Naive thymus-derived CD8-positive, alpha-beta T cell (primary cell): Measurements from ENCODE around the gene IFITM2. TPM values are rescaled to one million over a fixed set of nuclear protein-coding genes. Genes with fewer than 3 reads are reported as not detected.
"Not testable (repeated sequence)": the region's sequence is repeated elsewhere in the genome, so short reads cannot be mapped to it uniquely, and the experiment has no call there.

Source experiments
- ATAC-seq, 2 donors: fragments of 150-1000 bp; cut with Tn5 transposase in 1 of 2; sonication (Bioruptor Pico), chemical (Tn5 transposase) in 1 of 2; 1 replicate in 1 of 2; 2 replicates in 1 of 2; pipeline ENCODE4 v1.10.0; 2021; ENCODE audit warnings: mild to moderate bottlenecking in 2 of 2, moderate library complexity in 2 of 2
- POLR2A ChIA-PET: fragments of 350-600 bp; sonication (Branson Sonifier 250); formaldehyde crosslinking; loops from one replicate; lab custom pipeline; 2021; ENCODE audit warnings: antibody characterized with exemption; lab: Charles Lee
- DNase-seq, 10 donors: peaks; one replicate each; pipeline versions ENCODE4 v3.0.0 to v3.0.0-alpha.2; 2020 to 2022
- H3K27ac Mint-ChIP-seq, 10 donors: one replicate each; pipeline ENCODE4 v1.8.0; 2020 to 2022; ENCODE audit warnings: mild to moderate bottlenecking in 10 of 10, mixed read lengths in 10 of 10, moderate library complexity in 4 of 10, inconsistent platforms in 1 of 10
- H3K27me3 Mint-ChIP-seq, 5 donors: one replicate each; pipeline ENCODE4 v1.8.0; 2021 to 2022; ENCODE audit warnings: mixed read lengths in 5 of 5
- H3K36me3 Mint-ChIP-seq, 3 donors: one replicate each; pipeline ENCODE4 v1.8.0; 2020 to 2022; ENCODE audit warnings: mixed read lengths in 3 of 3, mild to moderate bottlenecking in 2 of 3, inconsistent platforms in 1 of 3
- H3K4me1 Mint-ChIP-seq, 4 donors: one replicate each; pipeline ENCODE4 v1.8.0; 2021 to 2022; ENCODE audit warnings: mixed read lengths in 4 of 4
- H3K4me3 Mint-ChIP-seq, 10 donors: one replicate each; pipeline ENCODE4 v1.8.0; 2020 to 2022; ENCODE audit warnings: mild to moderate bottlenecking in 10 of 10, mixed read lengths in 10 of 10, moderate library complexity in 6 of 10, inconsistent platforms in 1 of 10
- H3K9me3 Mint-ChIP-seq, 9 donors: one replicate each; pipeline ENCODE4 v1.8.0; 2020 to 2022; ENCODE audit warnings: mixed read lengths in 9 of 9, mild to moderate bottlenecking in 3 of 9, inconsistent platforms in 1 of 9, moderate library complexity in 1 of 9
- polyA plus RNA-seq, 3 donors: library from polyadenylated mRNA; unstranded; fragments of 300-500 nt; fragmentation: Illumina TruSeq; gene quantifications; one replicate each; pipeline ENCODE4 v1.2.3, GENCODE V29; 2021
- total RNA-seq, 8 experiments: library from RNA in 2 of 8; stranded (reverse) in 2 of 8; gene quantifications; one replicate each; pipeline ENCODE4 v1.2.3 and lab custom pipeline; 2021 to 2026

IFITM2 gene
- total and polyA plus RNA-seq, 5 experiments from 2014 or later = 115 to 2,732 (median 2,345) TPM

GRCh38 chr11:313304-313786 is 5.7 kb downstream of the IFITM2 start:
- Mint-ChIP-seq H3K9me3 (no peaks in the 10 kb centered on the region), H3K27me3 (no peaks in the 10 kb centered on the region), H3K4me3 (peak overlapping the region; percentile 88 to 100 (median 97)), H3K36me3 (peaks cover 19 to 31% (median 27%) of the 10 kb centered on the region in 3 donors), H3K27ac (peak overlapping the region; percentile 94 to 99 (median 99)), H3K4me1 (peaks cover 33 to 55% (median 44%) of the 10 kb centered on the region in 4 donors)
- ATAC-seq = no peak
- DNase-seq = peak in 1 of 10 donors; percentile 1
- POLR2A ChIA-PET = interaction anchor here (0.9 to 5.1 kb wide), 11 partner anchors 11 to 143 kb away, joined by 3 to 36 read pairs (median 11); partner anchors contain the start of genes BET1L, PGGHG and RIC8A

GRCh38 chr11:313787-314553 is 6.4 kb downstream of the IFITM2 start, which contains the start of gene IFITM1:
IFITM1 (plus strand) TSS chr11:314040; CDS start chr11:314171, 131 bp downstream.
- POLR2A ChIA-PET = interaction anchor here (1.2 to 5.1 kb wide), 10 partner anchors 8 to 93 kb away, joined by 3 to 70 read pairs (median 46); partner anchors contain the start of genes IFITM2, NLRP6 and PGGHG
- Mint-ChIP-seq H3K9me3 (no peaks in the 10 kb centered on the region), H3K27me3 (no peaks in the 10 kb centered on the region), H3K27ac (peak within 1 kb of the TSS; percentile 94 to 99 (median 99)), H3K4me1 (peaks cover 30 to 50% (median 40%) of the 10 kb centered on the region in 4 donors), H3K36me3 (peaks cover 19 to 27% (median 27%) of the 10 kb centered on the region in 3 donors), H3K4me3 (peak within 1 kb of the TSS; percentile 88 to 100 (median 97))
- peak; percentile 56 to 78 for ATAC-seq
- peak in 9 of 10 donors; percentile 55 to 90 (median 82) for DNase-seq

GRCh38 chr11:314554-314875 is 6.9 kb downstream of the IFITM2 start:
- POLR2A ChIA-PET = interaction anchor here (1.2 to 5.1 kb wide), 10 partner anchors 9 to 100 kb away, joined by 3 to 70 read pairs (median 46); partner anchors contain the start of genes IFITM2, NLRP6, PGGHG and SIGIRR
- not testable (repeated sequence) for H3K27me3 Mint-ChIP-seq, H3K9me3 Mint-ChIP-seq, DNase-seq
- Mint-ChIP-seq H3K4me1 (peaks cover 26 to 47% (median 36%) of the 10 kb centered on the region in 4 donors), H3K27ac (peak overlapping the region; percentile 94 to 99 (median 99)), H3K4me3 (peak overlapping the region; percentile 88 to 100 (median 97)), H3K36me3 (peaks cover 19 to 27% (median 22%) of the 10 kb centered on the region in 3 donors)
- ATAC-seq = peak; percentile 1 to 2

- Mint-ChIP-seq H3K9me3 (no peaks in the 10 kb centered on the region), H3K36me3 (peaks cover 19 to 26% (median 19%) of the 10 kb centered on the region in 3 donors), H3K4me1 (peaks cover 26 to 48% (median 36%) of the 10 kb centered on the region in 4 donors), H3K27ac (peak overlapping the region; percentile 94 to 99 (median 99)), H3K4me3 (peak overlapping the region; percentile 88 to 100 (median 97)), H3K27me3 (no peaks in the 10 kb centered on the region)
- DNase-seq (peak in 4 of 10 donors; percentile 34 to 76 (median 50)), ATAC-seq (peak; percentile 4 to 10)
- POLR2A ChIA-PET = interaction anchor here (0.5 to 5.1 kb wide), 21 partner anchors 9 to 134 kb away, joined by 3 to 70 read pairs (median 4); partner anchors contain the start of genes BET1L, IFITM2, NLRP6 and PGGHG
These were observed 7.5 kb downstream of the IFITM2 start for GRCh38 chr11:315051-315481.

GRCh38 chr11:315516-315994 is 7.9 kb downstream of the IFITM2 start:
- H3K4me1 Mint-ChIP-seq = peaks cover 30 to 53% (median 40%) of the 10 kb centered on the region in 4 donors
- H3K27me3 Mint-ChIP-seq = no peaks in the 10 kb centered on the region
- peak overlapping the region; percentile 88 to 100 (median 97) for H3K4me3 Mint-ChIP-seq
- ATAC-seq (no peak), DNase-seq (no peak)
- H3K27ac Mint-ChIP-seq = peak overlapping the region; percentile 94 to 99 (median 99)
- H3K36me3 Mint-ChIP-seq = peaks cover 19 to 26% (median 19%) of the 10 kb centered on the region in 3 donors
- POLR2A ChIA-PET = interaction anchor here (0.5 to 5.1 kb wide), 21 partner anchors 10 to 134 kb away, joined by 3 to 70 read pairs (median 4); partner anchors contain the start of genes BET1L, IFITM2, NLRP6 and PGGHG
- no peaks in the 10 kb centered on the region for H3K9me3 Mint-ChIP-seq

- H3K27me3 Mint-ChIP-seq = no peaks in the 10 kb centered on the region
- H3K4me1 Mint-ChIP-seq = peaks cover 33 to 57% (median 44%) of the 10 kb centered on the region in 4 donors
- ATAC-seq = no peak
- no peaks in the 10 kb centered on the region for H3K9me3 Mint-ChIP-seq
- POLR2A ChIA-PET = interaction anchor here (0.5 to 5.1 kb wide), 28 partner anchors 10 to 247 kb away, joined by 3 to 70 read pairs (median 4); partner anchors contain the start of genes BET1L, IFITM2, NLRP6 and PGGHG
- DNase-seq = peak in 2 of 10 donors; percentile 14 to 44
- peaks cover 19 to 26% (median 19%) of the 10 kb centered on the region in 3 donors for H3K36me3 Mint-ChIP-seq
- H3K27ac Mint-ChIP-seq = peak overlapping the region; percentile 92 to 98 (median 96)
- peak overlapping the region; percentile 87 to 97 (median 93) for H3K4me3 Mint-ChIP-seq
These were observed 8.6 kb downstream of the IFITM2 start for GRCh38 chr11:316031-316701.

DNA sequence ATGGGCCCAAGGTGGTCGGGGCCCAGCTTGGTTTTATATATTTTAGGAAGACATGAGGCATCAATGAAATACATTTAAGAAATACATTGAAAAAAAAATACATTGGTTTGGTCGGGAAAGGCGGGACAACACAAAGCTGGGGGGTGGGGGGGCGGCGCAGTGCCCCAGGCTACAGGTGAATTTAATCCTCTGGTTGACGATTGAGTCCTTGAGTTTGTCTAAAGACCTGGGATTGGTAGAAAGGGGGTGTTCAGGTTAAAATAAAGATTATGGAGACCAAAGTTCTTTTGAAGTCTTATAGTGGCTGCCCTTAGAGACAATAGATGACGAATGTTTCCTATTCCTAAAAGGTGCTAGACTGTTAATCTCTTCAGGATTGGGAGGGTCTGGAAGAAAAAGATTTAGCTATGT is 9.3 kb downstream of the IFITM2 start:
- POLR2A ChIA-PET = interaction anchor here (0.5 to 5.1 kb wide), 22 partner anchors 8 to 247 kb away, joined by 3 to 70 read pairs (median 6); partner anchors contain the start of genes BET1L, IFITM2, NLRP6 and PGGHG
- no peaks in the 10 kb centered on the region for H3K27me3 Mint-ChIP-seq
- H3K4me3 Mint-ChIP-seq = peak overlapping the region; percentile 87 to 97 (median 93)
- peaks cover 19 to 26% (median 19%) of the 10 kb centered on the region in 3 donors for H3K36me3 Mint-ChIP-seq
- no peak for ATAC-seq
- no peaks in the 10 kb centered on the region for H3K9me3 Mint-ChIP-seq
- peaks cover 32 to 56% (median 42%) of the 10 kb centered on the region in 4 donors for H3K4me1 Mint-ChIP-seq
- H3K27ac Mint-ChIP-seq = peak overlapping the region; percentile 92 to 98 (median 96)
- peak in 1 of 10 donors; percentile 49 for DNase-seq

DNA sequence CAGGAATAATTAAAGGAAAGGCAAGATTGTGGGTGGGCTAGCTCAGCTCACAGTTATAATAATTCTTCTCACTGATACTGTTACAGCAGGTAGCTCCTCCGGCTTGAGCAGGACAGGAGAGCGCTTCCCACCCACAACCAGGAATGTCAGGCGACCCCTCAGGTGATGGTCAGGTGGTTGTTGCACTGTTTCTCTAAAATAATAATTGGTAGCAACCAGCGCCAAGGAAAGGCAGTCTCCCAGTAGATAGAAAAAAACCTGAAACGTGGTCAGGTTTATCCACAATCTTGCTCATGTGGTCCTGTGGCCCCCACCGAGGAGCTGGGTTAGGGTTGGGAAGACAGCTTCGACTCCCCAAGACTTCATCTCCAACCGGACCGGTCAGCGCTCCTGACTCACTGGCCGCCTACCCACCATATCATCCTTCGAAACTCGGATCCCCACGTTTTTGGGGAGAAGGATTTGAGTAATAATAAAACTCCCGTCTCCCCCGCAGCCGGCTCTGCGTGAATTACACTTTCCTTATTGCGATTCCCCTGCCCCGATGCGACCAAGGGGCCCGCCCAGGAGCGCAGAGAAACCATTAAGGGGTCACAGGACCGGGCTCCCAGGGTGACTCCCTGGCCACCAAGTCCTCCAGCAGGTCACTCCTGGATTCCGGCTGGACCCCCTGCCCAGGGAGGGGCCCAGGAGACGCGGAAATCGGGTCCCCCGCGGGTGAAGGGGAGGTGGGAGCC is 10.2 kb downstream of the IFITM2 start:
- not testable (repeated sequence) for ATAC-seq, H3K27me3 Mint-ChIP-seq, H3K9me3 Mint-ChIP-seq, DNase-seq
- Mint-ChIP-seq H3K36me3 (peaks cover 19 to 26% (median 19%) of the 10 kb centered on the region in 3 donors), H3K4me1 (peaks cover 30 to 48% (median 38%) of the 10 kb centered on the region in 4 donors), H3K27ac (peak overlapping the region; percentile 92 to 98 (median 96)), H3K4me3 (peak overlapping the region; percentile 87 to 97 (median 93))
- POLR2A ChIA-PET = interaction anchor here (1.2 to 5.1 kb wide), 17 partner anchors 8 to 246 kb away, joined by 3 to 70 read pairs (median 6); partner anchors contain the start of genes BET1L, IFITM2, NLRP6 and PGGHG

GRCh38 chr11:318405-319120 is 10.9 kb downstream of the IFITM2 start:
- peak; percentile 20 for ATAC-seq
- peak overlapping the region in 4 of 10 donors; percentile 45 to 92 (median 89) for H3K4me3 Mint-ChIP-seq
- not testable (repeated sequence) for H3K27me3 Mint-ChIP-seq, H3K9me3 Mint-ChIP-seq, DNase-seq
- H3K27ac Mint-ChIP-seq = peak overlapping the region in 3 of 10 donors; percentile 39 to 79 (median 78)
- POLR2A ChIA-PET = interaction anchor here (1.1 to 5.1 kb wide), 12 partner anchors 9 to 111 kb away, joined by 5 to 70 read pairs (median 26); partner anchors contain the start of genes BET1L, IFITM2, NLRP6 and PGGHG
- H3K36me3 Mint-ChIP-seq = peaks cover 19 to 26% (median 19%) of the 10 kb centered on the region in 3 donors
- peaks cover 28 to 45% (median 37%) of the 10 kb centered on the region in 4 donors for H3K4me1 Mint-ChIP-seq
